Neural cell (in vitro differentiated cells): ENCODE results near the gene REXO2. TPM values are rescaled to one million over a fixed set of nuclear protein-coding genes. Genes with fewer than 3 reads are reported as not detected.

Experiments used
- H2AFZ ChIP-seq: fragments of 200-600, 300-800 bp; sonication (generic), shearing (Covaris generic); 2 replicates; pipeline ENCODE4 v1.6.0; 2014; ENCODE audit warnings: low read depth, mild to moderate bottlenecking, antibody characterized with exemption, low read length, moderate library complexity
- H3F3A ChIP-seq: fragments of 200-600 bp; shearing (Covaris generic); 2 replicates; pipeline ENCODE4 v1.6.1; 2016; ENCODE audit warnings: mild to moderate bottlenecking, moderate library complexity, mixed read lengths, antibody characterized with exemption, low read length; ENCODE audit not compliant: insufficient read depth, poor library complexity, severe bottlenecking
- H3K27ac ChIP-seq: fragments of 200-600, 300-800 bp; sonication (generic), shearing (Covaris generic); 2 replicates; pipeline ENCODE4 v1.5.1; 2014; ENCODE audit warnings: mild to moderate bottlenecking, low read length, moderate library complexity
- H3K27me3 ChIP-seq: fragments of 300-800, 200-600 bp; sonication (generic), shearing (Covaris generic); 2 replicates; pipeline ENCODE4 v1.6.0; 2014; ENCODE audit warnings: mild to moderate bottlenecking, low read depth, low read length, moderate library complexity; ENCODE audit not compliant: insufficient read depth
- H3K36me3 ChIP-seq: fragments of 300-800, 200-600 bp; sonication (generic), shearing (Covaris generic); 2 replicates; pipeline ENCODE4 v1.5.1; 2014; ENCODE audit warnings: mild to moderate bottlenecking, antibody characterized with exemption, low read length, moderate library complexity; ENCODE audit not compliant: insufficient read depth
- H3K4me2 ChIP-seq: fragments of 300-800, 200-600 bp; sonication (generic), shearing (Covaris generic); 2 replicates; pipeline ENCODE4 v1.6.0; 2014; ENCODE audit warnings: mild to moderate bottlenecking, low read length
- H3K4me3 ChIP-seq: fragments of 300-800, 200-600 bp; sonication (generic), shearing (Covaris generic); 2 replicates; pipeline ENCODE4 v1.5.1; 2014; ENCODE audit warnings: mild to moderate bottlenecking, low read length, moderate library complexity
- H3K79me2 ChIP-seq: fragments of 200-600 bp; shearing (Covaris generic); replicated peaks from 2 replicates; pipeline ENCODE4 v1.6.0; 2014; ENCODE audit warnings: mild to moderate bottlenecking, low read length, moderate library complexity; ENCODE audit not compliant: insufficient read depth
- H3K9ac ChIP-seq: fragments of 300-800, 200-600 bp; sonication (generic), shearing (Covaris generic); 2 replicates; pipeline ENCODE4 v1.6.1; 2016; ENCODE audit warnings: mild to moderate bottlenecking, low read length, mixed read lengths
- H3K9me2 ChIP-seq: fragments of 200-600 bp; shearing (Covaris generic); 2 replicates; pipeline ENCODE4 v1.6.1; 2016; ENCODE audit warnings: mild to moderate bottlenecking, low read length, mixed read lengths; ENCODE audit not compliant: insufficient read depth
- H3K9me3 ChIP-seq: fragments of 200-600, 300-800 bp; sonication (generic), shearing (Covaris generic); 2 replicates; pipeline ENCODE4 v1.6.1; 2016; ENCODE audit warnings: mild to moderate bottlenecking, mixed run types, low read length, moderate library complexity, mixed read lengths
- H4K20me1 ChIP-seq: fragments of 200-600 bp; shearing (Covaris generic); 2 replicates; pipeline ENCODE4 v1.6.1; 2016; ENCODE audit warnings: mild to moderate bottlenecking, mixed run types; ENCODE audit not compliant: insufficient read depth
- CTCF ChIP-seq: fragments of 450-650 bp; IDR thresholded peaks from 2 replicates; pipeline ENCODE4 v1.5.1; 2014; ENCODE audit warnings: antibody characterized with exemption, mild to moderate bottlenecking, moderate library complexity; ENCODE audit not compliant: poor library complexity, severe bottlenecking
- EP300 ChIP-seq: fragments of 450-650 bp; conservative IDR thresholded peaks from 2 replicates; pipeline ENCODE4 v1.6.1; 2014; ENCODE audit warnings: antibody characterized with exemption, mild to moderate bottlenecking, moderate library complexity; ENCODE audit not compliant: poor library complexity, severe bottlenecking
- EZH2 ChIP-seq: fragments of 200-600, 300-800 bp; shearing (Covaris generic), sonication (generic); IDR thresholded peaks from 2 replicates; pipeline ENCODE4 v1.6.1; 2014; ENCODE audit warnings: antibody characterized with exemption, low read length, borderline replicate concordance, mild to moderate bottlenecking; ENCODE audit not compliant: insufficient read depth, poor library complexity, severe bottlenecking
- MXI1 ChIP-seq: fragments of 450-650 bp; conservative IDR thresholded peaks from 2 replicates; pipeline ENCODE4 v1.6.1; 2014; ENCODE audit warnings: antibody characterized with exemption, mild to moderate bottlenecking; ENCODE audit not compliant: poor library complexity, severe bottlenecking
- POLR2AphosphoS5 ChIP-seq: IDR thresholded peaks from 2 replicates; pipeline ENCODE4 v1.6.1; 2012
- RAD21 ChIP-seq: fragments of 450-650 bp; conservative IDR thresholded peaks from 2 replicates; pipeline ENCODE4 v1.6.1; 2014; ENCODE audit warnings: antibody characterized with exemption, mild to moderate bottlenecking, moderate library complexity
- REST ChIP-seq: IDR thresholded peaks from 2 replicates; pipeline ENCODE4 v1.6.1; 2012; ENCODE audit warnings: borderline replicate concordance
- SMC3 ChIP-seq: fragments of 450-650 bp; conservative IDR thresholded peaks from 2 replicates; pipeline ENCODE4 v1.6.1; 2014; ENCODE audit warnings: antibody characterized with exemption, mild to moderate bottlenecking, moderate library complexity; ENCODE audit not compliant: poor library complexity
- TAF1 ChIP-seq: IDR thresholded peaks from 2 replicates; pipeline ENCODE4 v1.6.1; 2012; ENCODE audit warnings: low read depth
- polyA plus RNA-seq: library from polyadenylated mRNA; depleted of rRNA; stranded (reverse); fragments of >200 nt; gene quantifications from 2 replicates; pipeline ENCODE4 v1.2.3, GENCODE V29; 2014

Gene REXO2
- polyA plus RNA-seq, 1 donor from 2014 or later: 48.8 TPM

- Histone ChIP-seq H2AFZ (no peak overlapping the region), H3F3A (no peaks in the 10 kb centered on the region), H3K9ac (no peak overlapping the region), H3K27me3 (no peaks in the 10 kb centered on the region), H3K79me2 (no peaks in the 10 kb centered on the region), H3K4me2 (no peak overlapping the region), H3K27ac (no peak overlapping the region), H3K36me3 (no peaks in the 10 kb centered on the region), H3K9me3 (no peaks in the 10 kb centered on the region), H3K4me3 (no peak overlapping the region), H3K9me2 (no peaks in the 10 kb centered on the region), H4K20me1 (no peaks in the 10 kb centered on the region)
- TF ChIP-seq RAD21: no peak
- TF ChIP-seq POLR2AphosphoS5: no peak
- TF ChIP-seq SMC3: no peak
- TF ChIP-seq EZH2: no peak
- TF ChIP-seq EP300: no peak
- TF ChIP-seq REST: no peak
- no peak for TF ChIP-seq TAF1
- TF ChIP-seq CTCF: no peak
- no peak for TF ChIP-seq MXI1
These were observed 38.7 kb downstream of the REXO2 start for GRCh38 chr11:114478001-114478410.

GRCh38 chr11:114478768-114479167, 39.5 kb downstream of the REXO2 start:
- Histone ChIP-seq H4K20me1 (no peaks in the 10 kb centered on the region), H3K9me3 (no peaks in the 10 kb centered on the region), H3K79me2 (no peaks in the 10 kb centered on the region), H3K4me3 (no peak overlapping the region), H3F3A (no peaks in the 10 kb centered on the region), H3K4me2 (no peak overlapping the region), H3K9me2 (no peaks in the 10 kb centered on the region), H3K36me3 (no peaks in the 10 kb centered on the region), H2AFZ (no peak overlapping the region), H3K27me3 (no peaks in the 10 kb centered on the region), H3K9ac (no peak overlapping the region), H3K27ac (no peak overlapping the region)
- TF ChIP-seq EP300 (no peak), POLR2AphosphoS5 (no peak), REST (no peak), EZH2 (no peak), RAD21 (no peak)
